ENCODE data around the gene IL17RB. TPM values are rescaled to one million over a fixed set of nuclear protein-coding genes. Genes with fewer than 3 reads are reported as not detected.

IL17RB gene
- total RNA-seq, 1 donor from 2014 or later: 0.16 TPM

GRCh38 chr3:53844262-53845102 is 1.9 kb upstream of the IL17RB start:
- Histone ChIP-seq H3K27me3 (ENCODE audit: insufficient read depth, low read length) (peaks cover 24% of the 10 kb centered on the region), H3K36me3 (ENCODE audit: insufficient read depth, low read length) (no peaks in the 10 kb centered on the region), H2AFZ (ENCODE audit: low read depth, low read length) (no peak overlapping the region), H3K79me2 (ENCODE audit: insufficient read depth, low read length) (no peaks in the 10 kb centered on the region), H3K9ac (ENCODE audit: low read length) (no peak overlapping the region), H3K4me1 (ENCODE audit: insufficient read depth, low read length) (peaks cover 8% of the 10 kb centered on the region), H4K20me1 (ENCODE audit: insufficient read depth, low read length) (no peaks in the 10 kb centered on the region), H3K4me2 (ENCODE audit: low read length) (no peak overlapping the region), H3K27ac (ENCODE audit: low read depth, low read length) (no peak overlapping the region), H3K4me3 (ENCODE audit: insufficient read depth, low read depth, low read length) (no peak overlapping the region), H3K9me3 (ENCODE audit: insufficient read depth, low read depth, low read length) (no peaks in the 10 kb centered on the region)
- no peak overlapping the region for H3K27ac Mint-ChIP-seq (ENCODE audit: unreplicated experiment)
- DNase-seq (ENCODE audit: low read depth) (no peak), FAIRE-seq (no peak)
- H3K27me3 Mint-ChIP-seq (ENCODE audit: low read depth, unreplicated experiment): peaks cover 30% of the 10 kb centered on the region
- peaks cover 2% of the 10 kb centered on the region for H3K4me1 Mint-ChIP-seq (ENCODE audit: low read depth, unreplicated experiment)
- H3K9me3 Mint-ChIP-seq (ENCODE audit: unreplicated experiment): peaks cover 2% of the 10 kb centered on the region
- H3K36me3 Mint-ChIP-seq (ENCODE audit: low read depth, unreplicated experiment): no peaks in the 10 kb centered on the region
- TF ChIP-seq EZH2 (IDR thresholded peaks at IDR 0.05; ENCODE audit: insufficient read depth, low read length) (no peak), CTCF (IDR thresholded peaks at IDR 0.05; ENCODE audit: insufficient read depth, low read depth, low read length) (no peak)
- peak overlapping the region; percentile 79 for H3K4me3 Mint-ChIP-seq (ENCODE audit: unreplicated experiment)

GRCh38 chr3:53845103-53845880 is 1.1 kb upstream of the IL17RB start:
- Mint-ChIP-seq H3K9me3 (ENCODE audit: unreplicated experiment) (peaks cover 2% of the 10 kb centered on the region), H3K4me3 (ENCODE audit: unreplicated experiment) (peak overlapping the region; percentile 79), H3K27ac (ENCODE audit: unreplicated experiment) (no peak overlapping the region), H3K36me3 (ENCODE audit: low read depth, unreplicated experiment) (no peaks in the 10 kb centered on the region), H3K4me1 (ENCODE audit: low read depth, unreplicated experiment) (peaks cover 2% of the 10 kb centered on the region), H3K27me3 (ENCODE audit: low read depth, unreplicated experiment) (peaks cover 31% of the 10 kb centered on the region)
- Histone ChIP-seq H3K4me3 (ENCODE audit: insufficient read depth, low read depth, low read length) (peak overlapping the region; percentile 61), H3K9me3 (ENCODE audit: insufficient read depth, low read depth, low read length) (no peaks in the 10 kb centered on the region), H3K27me3 (ENCODE audit: insufficient read depth, low read length) (peaks cover 24% of the 10 kb centered on the region), H3K9ac (ENCODE audit: low read length) (peak overlapping the region; percentile 57), H4K20me1 (ENCODE audit: insufficient read depth, low read length) (no peaks in the 10 kb centered on the region), H3K79me2 (ENCODE audit: insufficient read depth, low read length) (no peaks in the 10 kb centered on the region), H3K4me2 (ENCODE audit: low read length) (peak overlapping the region; percentile 93), H2AFZ (ENCODE audit: low read depth, low read length) (peak overlapping the region; percentile 82), H3K36me3 (ENCODE audit: insufficient read depth, low read length) (no peaks in the 10 kb centered on the region), H3K27ac (ENCODE audit: low read depth, low read length) (no peak overlapping the region), H3K4me1 (ENCODE audit: insufficient read depth, low read length) (peaks cover 8% of the 10 kb centered on the region)
- peak; percentile 29 for DNase-seq (ENCODE audit: low read depth)
- FAIRE-seq: no peak
- TF ChIP-seq CTCF (IDR thresholded peaks at IDR 0.05; ENCODE audit: insufficient read depth, low read depth, low read length) (peak; percentile 13), EZH2 (IDR thresholded peaks at IDR 0.05; ENCODE audit: insufficient read depth, low read length) (no peak)

Data from astrocyte (in vitro differentiated cells and primary cell).